ENCODE results near the gene PPP4R1. TPM values are rescaled to one million over a fixed set of nuclear protein-coding genes. Genes with fewer than 3 reads are reported as not detected.

PPP4R1 gene
- total RNA-seq, 1 experiment from 2014 or later: 45.1 TPM

DNA sequence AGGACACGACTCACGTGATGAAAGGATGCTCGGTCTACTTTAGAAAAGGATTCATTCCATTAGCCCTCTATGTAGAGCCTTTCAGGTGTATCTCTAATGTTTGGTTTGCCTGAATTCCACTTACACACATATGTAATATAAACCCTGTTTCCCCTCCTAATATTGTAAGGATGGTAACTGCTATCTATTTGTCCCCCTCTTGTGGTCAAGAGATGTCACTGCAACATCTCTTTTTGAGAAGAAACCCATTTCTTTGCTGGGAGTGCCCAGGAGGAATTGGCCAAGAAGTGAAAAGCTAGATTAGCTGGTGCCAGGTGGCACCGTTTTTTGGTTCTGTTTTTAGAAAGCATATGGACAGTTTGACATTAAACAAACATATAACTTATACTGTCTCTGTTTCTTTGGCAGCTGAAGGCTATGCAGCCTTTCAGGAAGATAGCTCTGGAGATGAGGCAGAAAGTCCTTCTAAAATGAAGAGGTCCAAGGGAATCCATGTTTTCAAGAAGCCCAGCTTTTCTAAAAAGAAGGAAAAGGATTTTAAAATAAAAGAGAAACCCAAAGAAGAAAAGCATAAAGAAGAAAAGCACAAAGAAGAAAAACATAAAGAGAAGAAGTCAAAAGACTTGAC is 97.8 kb downstream of the PPP4R1 start:
- Histone ChIP-seq H3K4me3 (no peak overlapping the region), H3K27me3 (no peaks in the 10 kb centered on the region), H3K36me3 (peaks cover 8% of the 10 kb centered on the region), H3K9me3 (no peaks in the 10 kb centered on the region)
- DNase-seq: no peak

DNA sequence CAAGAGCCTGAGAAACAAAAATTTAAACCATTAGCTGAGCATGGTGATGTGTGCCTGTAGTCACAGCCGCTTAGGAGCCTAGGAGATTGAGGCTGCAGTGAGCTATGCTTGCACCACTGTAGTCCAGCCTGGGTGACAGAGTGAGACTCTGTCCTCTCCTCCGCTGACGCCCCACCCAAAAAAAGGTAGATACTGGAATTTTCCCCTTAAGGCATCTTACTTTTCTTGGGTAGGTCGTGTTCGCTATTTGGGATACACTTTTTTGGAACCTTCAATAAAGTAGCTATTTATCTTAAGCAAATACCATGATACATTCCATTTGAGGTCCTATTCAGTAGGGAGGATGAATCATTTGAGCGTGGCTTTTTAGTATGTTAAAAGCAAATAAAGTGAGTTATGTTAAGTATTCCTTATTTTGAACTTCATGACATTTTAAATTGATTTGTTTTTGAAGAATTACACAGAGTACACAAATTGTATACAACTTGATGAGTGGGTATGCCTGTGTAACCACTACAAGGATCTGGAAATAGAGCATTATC is 100.3 kb downstream of the PPP4R1 start:
- H3K9me3 ChIP-seq: no peaks in the 10 kb centered on the region
- H3K4me3 ChIP-seq: no peak overlapping the region
- H3K27me3 ChIP-seq: no peaks in the 10 kb centered on the region
- no peak for DNase-seq
- peaks cover 7% of the 10 kb centered on the region for H3K36me3 ChIP-seq

DNA sequence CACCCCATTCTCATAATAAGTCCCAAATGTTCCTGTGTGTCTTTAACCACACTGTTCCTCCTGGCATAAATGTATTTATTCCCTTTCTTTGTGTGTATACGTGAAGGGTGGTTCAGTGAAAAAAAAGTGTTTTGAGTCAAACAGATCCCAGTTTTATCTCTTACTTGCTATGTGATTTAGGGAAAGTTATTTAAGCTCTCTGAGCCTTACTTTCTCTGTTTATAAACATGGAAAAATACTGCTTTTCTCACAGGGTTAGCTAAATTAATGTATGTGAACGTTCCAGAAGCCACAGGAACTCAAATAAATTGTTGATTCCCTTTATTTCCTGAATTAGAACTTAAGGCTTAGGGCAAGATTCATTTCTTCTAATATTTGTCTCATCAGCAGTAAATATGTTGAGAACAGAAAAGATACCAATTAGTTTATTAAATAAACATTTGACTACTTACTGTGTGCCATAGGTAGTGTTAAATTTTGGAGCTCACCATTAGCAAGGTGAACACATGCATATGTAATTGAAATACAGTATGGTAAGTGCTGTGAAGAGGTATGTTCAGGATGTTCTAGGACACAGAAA is 105.8 kb downstream of the PPP4R1 start:
- DNase-seq: no peak
- Histone ChIP-seq H3K4me3 (no peak overlapping the region), H3K36me3 (peaks cover 2% of the 10 kb centered on the region; the same call in 1 of the 2 replicates), H3K9me3 (no peaks in the 10 kb centered on the region), H3K27me3 (no peaks in the 10 kb centered on the region)

DNA sequence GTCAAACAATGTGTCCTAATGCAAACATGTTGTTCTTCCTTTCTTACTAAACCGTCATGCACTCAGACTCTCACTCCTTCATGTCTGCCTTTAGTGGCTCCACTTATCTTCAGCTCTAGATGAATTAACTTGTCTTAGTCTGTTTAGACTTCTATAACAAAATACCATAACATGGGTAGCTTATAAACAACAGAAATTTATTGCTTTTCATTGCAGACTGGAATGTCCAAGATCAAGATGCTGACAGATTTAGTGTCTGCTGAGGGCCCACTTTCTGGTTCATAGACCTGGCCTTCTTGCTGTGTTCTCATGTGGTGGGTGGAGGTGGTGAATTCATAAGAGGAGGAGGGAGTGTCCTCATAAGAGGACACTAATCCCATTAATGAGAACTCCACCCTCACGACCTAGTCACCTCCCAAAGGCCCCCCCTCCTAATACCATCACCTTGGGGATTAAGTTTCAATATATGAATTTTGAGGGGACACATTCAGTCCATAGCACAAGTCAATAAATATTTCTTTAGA is 106.7 kb downstream of the PPP4R1 start:
- Histone ChIP-seq H3K36me3 (no peaks in the 10 kb centered on the region), H3K4me3 (no peak overlapping the region), H3K9me3 (peaks cover 1% of the 10 kb centered on the region; the same call in 1 of the 2 replicates)

DNA sequence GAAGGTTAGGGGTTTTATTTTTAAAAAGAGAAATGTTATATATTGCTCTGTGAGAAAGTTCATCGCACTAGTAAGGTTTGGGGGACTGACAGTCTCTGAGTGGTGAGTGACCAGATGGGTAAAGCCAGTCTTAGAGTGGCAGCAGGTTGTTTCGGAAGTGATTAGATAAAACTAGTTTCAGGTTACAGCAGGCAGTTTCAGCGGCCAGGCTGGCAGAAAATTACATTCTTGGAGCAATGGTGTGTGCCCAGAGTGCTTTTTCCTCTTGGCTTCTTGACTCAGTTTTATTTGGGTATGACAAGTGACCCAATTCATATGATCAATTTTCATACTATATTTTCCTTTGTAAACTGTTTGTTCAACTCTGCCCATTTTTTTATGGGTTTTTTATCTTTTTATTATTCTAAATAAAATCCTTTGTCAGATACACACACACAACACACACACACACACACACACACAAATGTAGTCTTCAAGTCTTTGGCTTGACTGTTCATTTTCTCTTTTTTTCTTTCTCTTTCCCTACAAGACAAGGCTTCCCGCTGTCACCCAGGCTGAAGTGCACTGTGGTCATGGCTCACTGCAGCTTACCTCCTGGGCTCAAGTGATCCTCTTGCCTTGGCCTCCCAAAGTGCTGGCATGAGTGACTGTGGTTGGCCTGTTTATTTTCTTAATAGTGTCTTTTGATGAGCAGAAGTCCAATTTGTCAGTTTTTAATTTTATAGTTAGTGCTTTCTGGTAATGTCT is 108.1 kb downstream of the PPP4R1 start:
- H3K27me3 ChIP-seq: no peaks in the 10 kb centered on the region
- peak; percentile 27 for DNase-seq
- peaks cover 4% of the 10 kb centered on the region; the same call in 1 of the 2 replicates for H3K9me3 ChIP-seq
- H3K36me3 ChIP-seq: peaks cover 3% of the 10 kb centered on the region; the same call in 1 of the 2 replicates
- no peak overlapping the region for H3K4me3 ChIP-seq

More for the DNA sequence above, 106.7 kb downstream of the PPP4R1 start:
- no peaks in the 10 kb centered on the region for H3K27me3 ChIP-seq
- no peak for DNase-seq

Other genes starting within 250 kb of the PPP4R1 start
- gene RALBP1, start 139.0 kb downstream of the PPP4R1 start, total RNA-seq (2014; rRNA removed; shearing (Covaris generic); ENCODE audit: low replicate concordance): 42.2 and 52.4 TPM in 2 replicates
- gene RAB31, start 93.7 kb upstream of the PPP4R1 start, total RNA-seq (2014; rRNA removed; shearing (Covaris generic); ENCODE audit: low replicate concordance): 16.7 and 19.5 TPM in 2 replicates

All from MG63 (cell line).